GM12874 (cell line): ENCODE measurements around the gene UTP3.

Experiments used
- CTCF ChIP-seq: IDR thresholded peaks from 2 replicates; pipeline ENCODE4 v1.5.1; 2011; ENCODE audit warnings: low read depth, mild to moderate bottlenecking, control low read depth, low read length, moderate library complexity; ENCODE audit not compliant: insufficient read depth

Gene UTP3

DNA sequence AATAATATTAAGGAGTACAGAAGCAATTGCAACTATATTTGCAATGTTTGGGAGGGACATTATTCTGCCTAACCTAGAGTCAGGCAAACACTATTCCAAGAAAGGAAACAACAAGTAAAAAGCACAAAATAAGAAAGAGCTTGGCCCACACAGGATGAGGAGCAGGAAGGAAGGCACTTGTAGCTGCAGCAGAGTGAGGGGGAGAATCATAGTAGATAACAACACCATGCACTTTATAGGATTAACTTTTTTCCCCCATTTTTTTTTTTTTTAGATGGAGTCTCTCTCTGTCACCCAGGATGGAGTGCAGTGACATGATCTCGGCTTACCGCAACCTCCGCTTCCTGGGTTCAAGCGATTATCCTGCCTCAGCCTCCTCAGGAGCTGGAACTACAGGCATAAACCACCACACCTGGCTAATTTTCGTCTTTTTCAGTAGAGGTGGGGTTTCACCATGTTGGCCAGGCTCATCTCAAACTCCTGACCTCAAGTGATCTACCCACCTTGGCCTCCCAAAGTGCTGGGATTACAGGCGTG is 11.7 kb upstream of the UTP3 start:
- no peak for TF ChIP-seq CTCF

GRCh38 chr4:70678383-70678999 is 9.8 kb upstream of the UTP3 start:
- no peak for TF ChIP-seq CTCF

GRCh38 chr4:70680934-70681333 is 7.4 kb upstream of the UTP3 start:
- TF ChIP-seq CTCF = no peak

DNA sequence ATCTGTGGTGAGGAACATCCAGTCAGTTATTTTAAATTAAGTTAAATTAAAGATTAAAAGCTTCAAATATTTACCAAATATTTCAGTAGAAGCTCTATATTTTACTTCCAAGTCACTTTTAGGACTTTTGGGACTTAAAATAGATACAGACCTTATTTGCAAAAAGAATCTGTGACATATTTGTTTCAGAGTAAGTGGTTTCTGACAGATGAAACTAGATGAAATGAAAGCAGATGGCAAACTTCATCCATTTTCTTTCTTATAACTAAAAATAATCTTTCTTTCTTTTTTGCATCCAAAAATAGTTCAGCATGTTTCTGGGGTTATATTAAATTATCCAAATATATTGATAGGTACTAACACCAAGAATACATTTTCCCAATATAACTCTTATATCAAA is 6.6 kb upstream of the UTP3 start:
- no peak for TF ChIP-seq CTCF

GRCh38 chr4:70687392-70687791 is 940 bp upstream of the UTP3 start:
- TF ChIP-seq CTCF = no peak

- no peak for TF ChIP-seq CTCF
Measured at GRCh38 chr4:70688795-70689231, 481 bp downstream of the UTP3 start.

DNA sequence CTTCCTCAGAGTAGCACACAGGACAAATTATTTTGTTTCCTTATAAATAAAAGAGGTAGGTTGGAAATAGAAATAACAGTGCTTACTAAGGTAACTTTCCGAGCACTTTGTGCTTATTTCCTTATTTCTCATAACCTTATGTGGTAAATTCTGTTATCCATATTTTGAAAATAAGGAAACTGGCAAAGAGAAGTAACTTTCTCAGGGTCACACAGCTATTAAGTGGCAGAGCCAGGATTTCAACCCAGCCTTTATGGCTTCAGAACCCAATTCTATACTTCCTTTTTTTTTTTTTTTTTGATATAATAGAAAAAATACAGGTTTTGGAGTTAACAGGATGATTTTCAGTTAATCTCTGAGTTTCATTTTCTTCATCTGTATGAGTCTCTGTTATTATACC is 3.3 kb downstream of the UTP3 start:
- no peak for TF ChIP-seq CTCF
